Stimulated activated CD4-positive, alpha-beta T cell treated with anti-CD3 and anti-CD28 coated beads, Interleukin-15, amount 100 ng/mL, for 1 hour (primary cell): ENCODE results near the gene CAMK1D.
"Not testable (repeated sequence)": the region's sequence is repeated elsewhere in the genome, so short reads cannot be mapped to it uniquely, and the experiment has no call there.

Experiments used
- DNase-seq, 2 donors: peaks; one replicate each; pipeline ENCODE4 v3.0.0-alpha.2; 2020; ENCODE audit warnings: low read depth in 1 of 2, low spot score in 1 of 2

The CAMK1D gene

GRCh38 chr10:12838995-12839927 is 489.9 kb downstream of the CAMK1D start:
- no peak for DNase-seq

- no peak for DNase-seq
These were observed 490.7 kb downstream of the CAMK1D start for GRCh38 chr10:12839941-12840611.

GRCh38 chr10:12841426-12841825 is 492.1 kb downstream of the CAMK1D start:
- no peak for DNase-seq

DNA sequence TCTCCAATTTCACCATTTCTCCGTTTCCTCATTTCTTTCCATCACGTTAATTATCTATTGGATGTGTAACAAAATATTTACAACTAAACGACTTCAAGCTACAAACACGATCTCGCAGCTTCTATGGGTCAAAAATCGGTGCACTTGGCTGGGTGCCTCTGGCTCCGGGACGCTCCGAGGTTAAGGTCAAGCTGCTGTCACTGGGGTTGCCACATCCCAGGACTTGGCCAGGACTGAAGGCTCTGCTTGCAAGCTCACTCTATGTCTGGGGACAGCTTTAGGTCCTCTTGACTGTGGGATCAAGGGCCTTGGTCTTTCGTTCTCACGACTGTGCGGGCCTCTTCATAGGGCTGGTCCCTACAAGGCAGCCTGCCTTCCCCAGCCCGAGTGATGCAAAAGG is 492.5 kb downstream of the CAMK1D start:
- DNase-seq, result no peak

DNA sequence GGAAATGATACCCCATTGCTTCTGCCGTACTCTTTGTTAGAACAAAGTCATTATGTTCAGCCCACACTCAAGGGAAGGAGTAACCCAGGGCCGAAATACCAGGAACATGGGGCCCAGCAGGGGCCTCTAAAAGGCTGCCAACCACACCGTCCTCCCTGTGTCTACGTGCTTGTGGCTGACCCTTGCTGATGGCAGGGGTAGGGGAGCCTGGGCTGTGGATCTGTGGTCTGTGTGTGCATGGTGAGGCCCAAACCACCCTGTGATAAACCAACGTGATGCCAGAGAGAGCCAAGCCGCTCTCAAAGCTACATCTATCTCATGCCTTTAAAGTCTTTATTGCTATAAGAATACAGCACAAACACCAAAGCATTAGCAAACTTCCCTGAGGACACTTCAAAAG is 493.0 kb downstream of the CAMK1D start:
- DNase-seq, result no peak

DNA sequence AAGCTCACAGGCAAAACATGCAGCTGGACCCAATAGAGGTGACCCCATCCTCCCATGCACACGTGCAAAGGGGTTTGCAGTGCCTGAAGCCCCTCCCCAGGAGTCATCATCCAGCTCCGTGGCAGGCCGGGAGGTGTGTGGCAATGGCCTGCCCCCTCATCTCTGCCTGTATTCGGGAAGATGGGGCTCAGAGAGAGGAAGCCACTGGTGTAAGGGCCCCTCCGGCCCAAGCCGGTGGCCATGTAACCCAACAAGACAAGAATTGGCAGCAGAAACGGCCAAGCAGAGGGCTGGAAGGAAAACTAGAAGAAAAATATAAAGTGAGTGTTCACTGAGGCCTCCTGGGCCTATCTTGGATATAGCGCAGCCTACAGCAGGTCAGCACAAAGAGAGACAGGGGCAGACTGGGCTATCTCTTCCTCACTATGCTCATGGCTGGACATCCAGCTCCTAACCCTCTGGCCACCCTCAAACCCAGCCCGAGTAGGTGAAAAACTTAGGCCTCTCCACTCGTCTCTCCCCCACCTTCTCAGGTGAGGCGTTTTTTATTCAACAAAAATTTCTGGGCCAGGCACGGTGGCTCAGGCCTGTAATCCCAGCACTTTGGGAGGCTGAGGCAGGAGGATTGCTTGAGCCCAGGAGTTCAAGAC is 494.1 kb downstream of the CAMK1D start:
- no peak for DNase-seq

DNA sequence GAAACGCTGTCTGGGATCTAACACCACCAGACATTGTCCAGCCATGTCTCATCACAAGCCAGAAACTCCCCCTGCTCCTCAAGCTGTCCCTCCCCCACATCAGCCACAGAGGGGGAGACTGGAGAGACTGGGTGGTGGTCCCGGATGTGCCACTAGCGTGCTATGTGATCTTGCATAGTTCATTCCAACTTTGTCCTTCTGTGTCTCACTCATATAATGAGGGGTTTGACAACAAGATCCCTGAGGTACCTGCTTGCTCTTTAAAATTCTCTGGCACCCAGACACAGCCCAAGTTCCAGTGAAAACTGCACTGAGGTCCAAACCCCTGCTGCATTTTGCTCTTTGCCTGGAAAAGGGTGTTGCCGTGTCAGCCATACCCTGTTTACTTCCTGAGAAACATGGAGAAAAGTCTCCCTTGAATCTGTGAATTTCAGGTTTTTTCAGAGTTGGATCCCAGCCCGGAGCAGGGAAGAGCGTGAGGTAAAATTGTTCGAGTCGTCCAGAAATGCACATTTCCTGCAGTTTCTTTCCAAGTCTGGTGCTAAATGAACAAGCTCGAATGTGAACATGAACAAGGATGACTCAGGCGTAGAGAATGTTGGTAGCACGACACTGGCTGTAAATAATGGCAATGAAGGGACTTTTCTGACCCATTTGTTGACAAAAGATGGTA is 495.6 kb downstream of the CAMK1D start:
- DNase-seq, result no peak

GRCh38 chr10:12846718-12847117 is 497.4 kb downstream of the CAMK1D start:
- DNase-seq, result no peak

DNA sequence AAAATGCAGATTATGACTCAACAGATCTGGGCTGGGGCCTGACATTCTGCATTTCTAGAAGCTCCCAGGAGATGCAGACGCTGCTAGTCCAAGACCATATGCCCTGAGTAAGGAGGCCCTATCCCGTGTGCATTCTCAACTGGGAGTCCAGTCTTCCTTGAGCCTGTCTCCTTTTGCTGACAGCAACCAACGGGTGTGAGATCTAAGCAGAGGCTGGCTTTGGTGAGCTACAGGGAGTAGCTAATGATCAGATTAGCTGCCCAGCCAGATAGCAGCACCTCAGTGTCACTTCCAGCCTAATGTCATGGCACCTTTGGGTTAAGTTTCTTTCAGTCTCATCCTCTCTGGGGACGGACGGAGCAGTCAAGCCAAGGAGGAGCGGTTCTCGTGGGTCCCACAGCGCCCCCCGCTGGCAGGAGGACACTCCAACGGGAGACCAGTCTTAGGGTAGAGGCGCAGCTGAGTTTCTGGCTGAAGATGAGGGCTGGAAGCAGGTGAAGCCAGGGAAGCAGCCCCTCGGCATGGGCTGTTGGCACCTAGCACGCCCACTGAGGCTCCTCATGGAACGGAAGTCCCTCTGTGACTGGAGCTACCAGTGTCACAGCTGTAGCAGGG is 498.1 kb downstream of the CAMK1D start:
- DNase-seq, result no peak

- no peak for DNase-seq
These were observed 499.3 kb downstream of the CAMK1D start for GRCh38 chr10:12848439-12849173.

- DNase-seq, result no peak
These were observed 500.2 kb downstream of the CAMK1D start for GRCh38 chr10:12849319-12850181.

GRCh38 chr10:12852687-12853086 is 503.3 kb downstream of the CAMK1D start:
- DNase-seq, result no peak

DNA sequence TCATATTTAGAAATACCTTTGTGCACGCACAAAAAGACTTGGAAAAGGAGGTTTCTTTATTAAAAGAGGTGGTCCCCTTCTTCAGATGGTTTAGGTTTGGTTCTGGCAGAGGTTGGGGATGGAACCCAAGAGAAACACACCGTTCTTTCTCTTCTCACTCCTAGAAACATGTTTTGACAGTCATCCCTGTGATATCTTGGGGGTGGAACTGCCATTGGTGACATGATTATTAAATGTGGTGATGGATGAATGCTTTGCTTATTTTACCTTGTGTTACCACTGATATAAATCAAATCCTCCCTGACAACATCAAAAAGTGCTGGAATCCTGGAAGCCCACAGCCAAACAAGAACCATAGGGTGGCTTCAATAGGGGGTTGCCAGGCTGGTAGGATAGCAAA is 505.6 kb downstream of the CAMK1D start:
- DNase-seq, result no peak

DNA sequence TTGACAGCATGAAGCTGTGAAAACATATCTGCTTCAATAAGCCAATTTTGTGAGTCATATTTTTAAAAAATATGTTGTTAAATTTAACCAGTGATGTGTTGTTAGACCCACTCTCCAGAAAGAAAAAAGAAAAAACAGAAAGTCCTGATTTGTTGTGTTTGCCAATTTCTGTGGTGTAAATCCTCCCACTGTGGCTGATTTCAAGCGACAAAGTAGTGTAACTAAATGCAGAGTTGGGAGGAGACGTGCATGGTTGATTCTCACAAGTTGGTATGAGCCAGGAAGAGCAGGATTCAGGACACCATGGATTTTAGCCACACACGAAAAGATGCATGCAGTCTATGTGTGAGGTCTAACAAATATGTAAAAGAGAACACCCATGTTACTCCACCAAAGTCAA is 513.1 kb downstream of the CAMK1D start:
- DNase-seq, result no peak

DNA sequence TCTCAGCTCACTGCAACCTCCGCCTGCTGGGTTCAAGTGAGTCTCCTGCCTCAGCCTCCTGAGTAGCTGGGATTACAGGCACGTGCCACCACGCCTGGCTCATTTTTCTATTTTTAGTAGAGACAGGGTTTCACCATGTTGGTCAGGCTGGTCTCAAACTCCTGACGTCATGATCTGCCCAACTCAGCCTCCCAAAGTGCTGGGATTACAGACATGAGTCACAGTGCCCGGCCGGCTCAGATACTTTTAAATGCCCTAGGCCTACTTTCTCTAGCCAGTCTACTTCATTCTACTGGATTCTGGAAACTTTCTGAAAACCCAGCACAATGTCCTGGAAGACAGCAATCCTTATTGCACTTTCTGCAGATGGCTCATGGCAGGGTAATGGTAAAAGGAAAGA is 516.2 kb downstream of the CAMK1D start:
- DNase-seq, result not testable (repeated sequence)

GRCh38 chr10:12868229-12868628 is 518.9 kb downstream of the CAMK1D start:
- DNase-seq, result no peak

DNA sequence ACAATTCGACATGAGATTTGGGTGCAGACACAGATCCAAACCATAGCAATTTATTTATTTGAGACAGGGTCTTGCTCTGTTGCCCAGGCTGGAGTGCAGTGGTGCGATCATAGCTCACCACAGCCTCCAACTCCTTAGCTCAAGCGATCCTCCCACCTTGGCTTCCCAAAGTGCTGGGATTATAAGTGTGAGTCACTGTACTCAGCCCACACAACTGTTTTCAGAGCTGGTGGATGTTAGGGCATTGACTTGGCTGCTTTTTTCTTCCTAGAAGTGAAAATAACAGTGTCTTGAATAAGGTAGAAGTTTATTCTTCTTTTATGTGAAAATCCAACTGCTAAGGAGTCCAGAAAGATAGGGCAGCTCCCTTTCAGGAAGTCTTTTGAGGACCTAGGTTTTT is 520.1 kb downstream of the CAMK1D start:
- DNase-seq, result no peak

DNA sequence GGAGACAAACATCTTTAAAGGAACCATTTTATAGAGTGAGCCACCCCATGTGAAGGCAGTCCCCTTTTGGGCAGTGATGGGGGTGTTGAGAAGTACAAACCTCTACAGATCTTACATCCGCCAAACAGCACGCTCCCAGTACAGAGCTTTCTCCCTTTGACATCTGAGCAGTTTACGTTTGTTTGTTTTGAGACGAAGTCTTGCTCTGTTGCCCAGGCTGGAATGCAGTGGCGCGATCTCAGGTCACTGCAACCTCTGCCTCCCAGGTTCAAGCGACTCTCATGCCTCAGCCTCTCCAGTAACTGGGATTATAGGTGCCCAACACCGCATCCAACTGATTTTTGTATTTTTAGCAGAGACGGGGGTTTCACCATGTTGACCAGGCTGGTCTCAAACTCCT is 523.2 kb downstream of the CAMK1D start:
- no peak for DNase-seq

GRCh38 chr10:12873172-12873571 is 523.8 kb downstream of the CAMK1D start:
- DNase-seq, result no peak
